HG03175 (cell line): ENCODE measurements around the gene CUX1.
"Not testable (repeated sequence)": the region's sequence is repeated elsewhere in the genome, so short reads cannot be mapped to it uniquely, and the experiment has no call there.

Experiments
- ATAC-seq: cut with Tn5 transposase; IDR thresholded peaks from one replicate; pipeline ENCODE4 v1.9.1; 2021; ENCODE audit warnings: mild to moderate bottlenecking, moderate library complexity; ENCODE audit not compliant: unreplicated experiment

The CUX1 gene

DNA sequence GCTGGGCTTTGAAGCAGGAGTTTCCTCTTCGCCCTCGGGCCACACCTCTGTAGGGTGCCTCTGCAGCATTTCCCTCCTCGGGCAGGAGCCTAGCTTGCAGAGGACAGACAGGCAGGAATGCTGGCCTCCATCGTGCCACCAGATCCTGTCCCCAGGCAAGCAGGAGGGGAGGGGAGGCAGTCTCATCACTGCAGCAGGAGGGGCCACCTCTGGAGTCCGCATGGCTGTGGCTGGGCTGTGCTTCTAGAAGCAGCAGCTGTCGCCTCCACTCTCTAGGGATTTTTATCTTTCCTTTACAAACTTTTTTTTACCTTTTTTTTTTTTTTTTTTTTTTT is 181.4 kb downstream of the CUX1 start:
- ATAC-seq, result no peak

DNA sequence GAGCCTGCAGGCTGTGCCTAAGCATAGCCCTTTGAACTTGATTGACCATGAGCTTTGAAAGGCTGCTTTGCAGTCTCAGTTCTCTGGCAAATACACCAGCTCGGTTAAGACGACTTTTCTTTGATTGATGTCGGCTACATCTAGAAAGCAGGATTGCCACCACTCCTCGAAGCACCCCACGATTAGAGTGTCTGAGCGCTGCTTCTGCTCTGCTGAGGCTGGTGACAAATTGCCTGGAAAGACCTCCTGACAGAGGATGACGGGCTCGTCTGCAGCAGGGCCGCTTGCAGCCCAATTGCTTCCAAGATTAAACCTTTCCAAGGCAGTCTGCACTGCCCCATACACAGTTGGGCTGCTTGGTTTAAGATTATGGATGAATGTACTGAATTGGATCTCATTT is 182.0 kb downstream of the CUX1 start:
- ATAC-seq, result no peak

DNA sequence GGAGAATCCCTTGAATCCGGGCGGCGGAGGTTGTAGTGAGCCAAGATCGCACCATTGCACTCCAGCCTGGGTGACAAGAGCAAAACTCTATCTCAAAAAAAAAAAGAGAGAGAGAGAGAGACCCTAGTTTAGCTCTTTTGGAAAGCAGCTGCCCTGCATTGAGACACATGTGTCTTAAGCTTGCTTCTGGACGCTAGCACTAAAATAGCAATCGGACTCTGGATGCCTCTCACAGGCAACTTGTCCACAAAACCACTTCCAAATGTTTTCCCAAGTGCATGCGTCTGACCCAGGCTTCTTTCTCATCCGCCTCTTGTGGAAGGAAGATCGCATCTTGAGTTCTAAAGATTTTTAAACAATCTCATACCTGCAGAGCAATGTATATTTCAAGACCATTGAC is 182.7 kb downstream of the CUX1 start:
- no peak for ATAC-seq

DNA sequence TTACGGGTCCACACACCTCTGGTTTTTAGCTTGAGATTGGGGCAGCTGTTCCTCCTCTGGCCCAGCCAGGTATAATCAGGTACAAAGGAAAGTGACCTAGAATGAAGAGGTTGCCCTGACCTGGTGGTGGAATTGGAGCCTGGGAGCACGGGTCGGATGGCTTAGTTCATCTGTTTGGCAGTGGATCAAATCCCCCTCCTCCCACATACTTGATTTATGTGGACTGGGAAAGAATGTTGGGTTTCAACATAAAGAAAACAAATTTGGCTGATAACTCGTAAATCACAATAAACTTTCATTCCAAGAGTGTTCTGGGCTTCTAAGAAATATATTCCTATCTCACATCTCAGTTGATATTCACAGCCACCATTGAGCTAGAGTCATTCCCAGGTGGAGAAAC is 186.8 kb downstream of the CUX1 start:
- no peak for ATAC-seq

DNA sequence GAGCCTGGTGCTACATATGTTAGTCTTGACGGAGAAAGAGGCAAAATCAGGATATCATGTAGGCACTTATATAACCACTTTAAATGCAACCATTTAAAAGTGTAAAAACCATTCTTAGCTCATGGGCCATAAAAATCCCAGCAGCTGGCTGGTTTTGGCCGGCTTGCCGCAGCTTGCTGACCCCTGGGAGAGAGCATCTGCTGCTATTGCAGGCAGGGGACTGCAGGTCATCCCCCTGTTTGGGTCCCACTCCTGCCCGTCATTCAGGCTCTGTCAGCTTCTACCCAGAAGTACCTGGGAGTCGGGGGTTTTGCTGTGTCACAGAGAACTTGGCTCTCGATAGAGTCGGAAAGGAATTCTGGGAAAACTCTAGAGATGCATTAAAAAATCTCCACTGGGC is 187.4 kb downstream of the CUX1 start:
- no peak for ATAC-seq

DNA sequence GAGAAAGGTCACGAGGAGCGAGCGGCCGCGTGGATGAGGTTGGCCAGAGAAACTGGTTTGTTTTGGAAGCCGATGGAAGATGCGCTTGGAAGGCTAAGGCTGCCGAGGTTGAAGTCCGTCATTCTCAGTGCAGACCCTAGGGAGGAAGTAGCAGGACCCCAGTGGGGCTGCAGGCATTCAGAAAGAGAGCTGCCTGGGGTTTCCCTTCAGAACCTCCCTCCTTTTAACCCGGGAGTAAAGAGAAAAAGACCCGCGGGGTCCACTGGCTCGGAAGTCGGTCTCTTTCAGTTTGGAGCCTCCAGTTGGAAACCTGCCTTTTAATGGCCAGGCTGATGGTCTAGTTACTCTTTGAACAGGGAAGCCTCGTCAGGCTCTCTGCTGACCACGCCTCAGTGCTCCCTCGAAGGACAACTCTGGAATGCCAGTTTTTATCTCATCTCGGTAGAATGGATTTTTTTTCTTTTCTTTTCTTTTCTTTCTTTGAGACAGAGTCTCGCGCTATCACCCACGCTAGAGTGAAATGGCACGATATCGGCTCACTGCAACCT is 188.6 kb downstream of the CUX1 start:
- ATAC-seq, result no peak

DNA sequence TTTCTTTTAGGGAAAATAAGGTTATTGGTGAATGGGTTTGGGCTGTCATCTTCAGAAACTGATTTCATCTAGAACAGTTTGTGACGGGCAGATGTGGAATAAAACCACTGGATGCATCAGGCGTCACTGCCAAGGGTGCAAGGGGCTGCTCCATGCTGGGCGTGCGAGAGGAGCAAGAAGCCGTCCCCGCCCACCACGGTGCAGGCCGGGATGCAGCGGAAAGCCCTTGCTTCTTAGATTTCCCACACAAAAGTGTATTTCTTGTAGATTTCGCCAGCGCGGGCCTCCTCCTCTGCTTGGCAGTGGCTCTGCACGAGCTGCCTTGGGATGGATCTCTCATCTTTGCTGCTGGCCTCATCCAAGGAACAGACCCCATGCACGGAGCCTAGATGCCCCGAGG is 189.3 kb downstream of the CUX1 start:
- ATAC-seq, result no peak

DNA sequence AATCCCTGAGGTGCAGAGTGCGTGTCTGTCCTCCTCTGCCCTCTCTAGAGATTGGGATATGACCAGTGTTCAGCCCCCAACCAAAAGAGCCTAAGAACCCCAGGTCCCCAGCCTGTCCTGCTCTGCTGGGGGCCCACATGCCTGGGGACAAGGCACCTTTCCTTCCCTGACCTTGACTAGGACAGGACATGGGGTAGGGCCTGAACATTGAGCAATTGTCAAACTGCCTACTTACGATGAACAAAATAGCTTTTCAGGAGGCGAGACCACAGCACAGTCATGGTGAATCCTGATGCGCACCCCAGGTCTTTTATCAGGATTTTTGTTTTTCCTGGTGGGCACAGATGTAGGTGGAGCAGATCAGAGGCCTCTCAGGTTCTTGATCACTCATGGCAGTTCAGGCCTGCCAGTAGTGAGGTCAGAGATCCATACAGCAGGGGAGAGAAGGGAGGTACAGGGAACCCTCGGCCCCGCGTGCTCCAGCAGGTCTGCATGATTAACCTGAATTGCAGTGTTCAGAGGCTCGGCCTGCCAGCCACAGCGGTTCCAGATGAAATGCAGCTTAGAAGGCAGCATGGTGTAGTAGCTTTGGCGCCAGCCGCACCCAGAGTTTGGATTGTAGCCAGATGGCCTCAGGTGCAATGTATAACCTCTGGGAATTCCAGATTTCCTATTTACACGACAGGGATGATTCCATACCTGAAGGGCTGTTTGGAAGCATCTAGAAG is 191.3 kb downstream of the CUX1 start:
- ATAC-seq, result no peak

DNA sequence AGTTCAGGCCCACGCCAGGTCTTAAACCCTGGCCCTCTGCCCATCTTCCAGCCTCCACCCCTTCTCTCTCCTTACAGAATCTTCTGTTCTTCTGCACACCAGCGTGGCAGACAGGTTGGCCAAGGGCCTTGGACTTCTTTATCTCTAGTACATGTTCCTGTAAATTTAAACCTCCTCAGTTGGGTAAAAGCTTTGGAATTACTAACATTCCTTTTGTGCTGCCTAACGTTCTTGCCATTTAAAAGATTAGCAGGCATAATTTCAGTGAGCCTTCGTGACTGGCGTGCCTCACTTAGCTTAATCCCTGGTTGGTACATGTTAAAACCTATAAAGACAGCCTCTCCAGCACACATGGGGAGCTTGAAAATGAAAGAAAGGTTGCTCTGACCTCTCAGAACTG is 192.2 kb downstream of the CUX1 start:
- ATAC-seq, result no peak

DNA sequence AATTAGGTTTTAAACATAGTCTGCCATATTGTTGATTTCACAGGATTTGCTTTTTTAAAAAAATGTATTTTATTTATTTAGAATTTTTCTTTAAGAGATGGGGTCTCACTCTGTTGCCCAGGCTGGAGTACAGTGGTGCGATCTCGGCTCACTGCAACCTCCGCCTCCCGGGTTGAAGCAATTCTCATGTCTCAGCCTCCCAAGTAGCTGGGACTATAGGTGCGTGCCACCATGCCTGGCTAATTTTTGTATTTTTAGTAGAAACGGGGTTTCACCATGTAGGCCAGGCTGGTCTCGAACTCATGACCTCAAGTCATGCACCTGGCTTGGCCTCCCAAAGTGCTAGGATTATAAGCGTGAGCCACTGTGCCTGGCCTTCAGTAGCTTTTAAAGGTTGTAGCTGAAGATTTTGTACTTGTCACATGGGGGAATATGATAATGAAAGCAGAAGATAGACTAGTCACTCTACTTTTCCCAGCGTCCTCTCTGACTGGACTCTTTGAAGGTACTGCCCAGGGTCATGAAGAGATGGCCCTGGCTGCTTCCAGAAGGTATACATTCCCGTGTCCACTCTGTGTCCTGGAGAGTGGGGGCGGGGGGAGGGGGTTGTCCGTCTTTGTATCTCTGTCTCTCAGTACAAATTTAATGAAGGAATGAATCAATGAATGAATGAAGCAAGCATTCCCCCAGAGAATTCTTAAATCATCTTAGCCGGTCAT is 194.8 kb downstream of the CUX1 start:
- ATAC-seq, result not testable (repeated sequence)

DNA sequence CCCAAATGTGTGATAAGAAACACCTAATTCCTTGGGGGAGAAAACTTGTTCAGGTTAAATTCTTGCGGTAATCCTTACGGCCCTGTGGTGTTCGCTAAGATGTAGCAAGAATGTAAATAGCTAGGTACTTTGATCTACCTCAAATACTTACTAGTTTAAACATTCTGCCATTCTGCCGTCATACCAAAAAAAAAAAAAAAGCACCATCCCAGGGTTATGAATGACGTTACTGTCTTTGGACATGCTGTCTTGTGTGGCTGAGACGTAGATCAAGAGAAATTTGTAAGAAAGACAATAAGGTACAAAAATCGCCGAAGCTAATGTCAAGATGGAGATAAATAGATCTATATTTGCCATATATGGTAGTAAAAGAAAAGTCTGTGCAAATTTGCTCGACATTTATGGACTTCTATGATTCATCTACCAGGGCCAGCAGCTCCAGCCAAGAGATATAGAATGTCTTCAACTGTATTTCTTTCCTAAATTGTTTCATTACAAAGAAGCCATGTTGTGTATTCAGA is 195.6 kb downstream of the CUX1 start:
- ATAC-seq, result no peak

DNA sequence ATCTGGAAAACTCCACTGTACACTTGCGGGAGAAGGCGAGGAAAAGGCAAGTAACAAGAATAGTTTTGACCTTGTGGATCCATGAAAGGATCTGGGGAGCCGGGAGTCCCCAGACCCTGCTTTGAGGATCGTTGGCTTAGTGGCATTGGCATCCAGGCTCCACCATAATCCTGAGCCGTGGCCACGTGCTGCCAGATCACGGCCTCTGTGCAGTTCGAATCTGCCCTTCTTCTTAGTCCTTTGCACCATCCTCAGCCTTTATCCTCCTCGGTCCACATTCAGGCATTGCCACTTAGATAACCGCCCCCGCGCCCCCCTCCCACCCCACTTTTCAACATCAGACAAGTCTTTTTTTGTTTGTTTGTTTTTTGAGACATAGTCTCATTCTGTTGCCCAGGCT is 201.4 kb downstream of the CUX1 start:
- no peak for ATAC-seq

DNA sequence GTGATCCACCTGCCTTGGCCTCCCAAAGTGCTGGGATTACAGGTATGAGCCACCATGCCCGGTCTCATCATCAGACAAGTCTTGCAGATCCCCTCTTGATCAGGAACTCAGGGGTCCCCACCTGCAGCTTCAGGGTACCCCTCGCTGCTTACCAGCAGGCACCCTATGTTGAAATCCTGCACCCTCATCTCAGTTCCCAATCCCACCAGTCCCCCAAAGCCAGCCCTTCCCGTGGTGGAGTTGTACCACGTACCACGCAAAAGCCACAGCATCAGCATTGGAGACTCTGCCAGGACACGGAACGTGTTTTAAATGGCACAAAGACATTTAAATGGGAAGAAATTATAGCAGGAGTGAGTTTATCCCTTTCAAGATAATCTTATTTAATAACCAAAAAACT is 202.0 kb downstream of the CUX1 start:
- no peak for ATAC-seq

DNA sequence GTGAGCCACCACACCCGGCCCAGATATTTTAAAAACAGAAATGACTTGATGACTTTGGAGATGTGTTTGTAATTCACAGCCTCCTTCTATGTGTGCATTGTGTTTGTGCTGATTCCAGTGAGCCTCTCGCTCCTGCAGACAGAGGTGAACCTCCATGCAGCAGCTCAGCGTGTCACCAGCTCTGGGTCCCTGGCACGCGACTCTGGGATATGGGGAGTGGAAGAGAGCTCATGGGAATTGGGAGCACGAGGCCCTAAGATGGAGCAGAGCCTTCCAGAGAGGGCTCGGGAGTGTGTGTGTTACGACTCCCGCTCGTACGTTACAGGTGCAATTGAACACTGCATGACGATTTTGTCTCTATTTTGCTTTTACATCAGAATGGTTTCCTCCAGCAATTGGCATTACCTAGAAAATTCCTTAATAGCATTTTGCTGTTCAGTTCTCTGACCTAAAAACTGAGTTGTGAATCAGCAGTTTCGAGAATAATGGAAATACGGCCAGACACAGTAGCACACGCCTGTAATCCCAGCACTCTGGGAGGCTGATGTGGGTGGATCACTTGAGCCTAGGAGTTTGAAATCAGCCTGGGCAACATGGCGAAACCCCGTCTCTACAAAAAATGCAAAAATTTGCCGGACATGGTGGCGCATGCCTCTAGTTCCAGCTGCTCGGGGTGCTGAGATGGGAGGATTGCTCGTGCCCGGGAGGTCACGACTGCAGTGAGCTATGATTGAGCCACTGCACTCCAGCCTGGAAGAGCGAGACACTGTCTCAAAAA is 204.6 kb downstream of the CUX1 start:
- ATAC-seq, result no peak

DNA sequence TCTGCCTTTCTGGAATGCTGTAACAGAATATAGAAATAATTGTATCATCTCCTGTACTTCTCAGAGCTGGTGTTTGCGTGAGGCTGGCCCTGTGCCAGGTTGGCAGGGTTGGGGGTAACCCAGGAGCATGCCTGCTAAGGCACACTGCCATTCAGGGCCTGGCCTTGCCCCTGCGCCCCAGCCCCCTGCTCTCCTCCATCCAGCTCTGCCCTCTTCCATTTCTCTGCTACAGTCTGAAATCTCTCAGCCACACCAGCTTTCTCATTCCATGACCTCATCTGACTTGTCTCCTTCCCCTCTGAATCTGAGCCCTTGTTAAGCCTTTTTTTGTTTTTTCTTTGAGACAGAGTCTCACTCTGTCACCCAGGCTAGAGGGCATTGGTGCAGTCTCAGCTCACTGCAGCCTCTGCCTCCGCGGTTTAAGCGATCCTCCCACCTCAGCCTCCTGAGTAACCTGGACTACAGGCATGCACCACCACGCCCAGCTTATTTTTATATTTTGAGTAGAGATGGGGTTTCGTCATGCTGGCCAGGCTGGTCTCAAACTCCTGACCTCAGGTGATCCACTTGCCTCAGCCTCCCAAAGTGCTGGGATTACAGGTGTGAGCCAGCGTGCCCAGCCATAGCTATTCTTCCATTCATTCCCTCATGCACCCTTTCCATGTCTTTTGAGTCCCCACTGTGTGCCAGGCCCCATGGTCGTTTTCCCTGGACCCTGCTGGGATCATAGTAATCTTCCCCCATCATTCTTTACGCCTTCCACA is 206.8 kb downstream of the CUX1 start:
- ATAC-seq, result no peak

DNA sequence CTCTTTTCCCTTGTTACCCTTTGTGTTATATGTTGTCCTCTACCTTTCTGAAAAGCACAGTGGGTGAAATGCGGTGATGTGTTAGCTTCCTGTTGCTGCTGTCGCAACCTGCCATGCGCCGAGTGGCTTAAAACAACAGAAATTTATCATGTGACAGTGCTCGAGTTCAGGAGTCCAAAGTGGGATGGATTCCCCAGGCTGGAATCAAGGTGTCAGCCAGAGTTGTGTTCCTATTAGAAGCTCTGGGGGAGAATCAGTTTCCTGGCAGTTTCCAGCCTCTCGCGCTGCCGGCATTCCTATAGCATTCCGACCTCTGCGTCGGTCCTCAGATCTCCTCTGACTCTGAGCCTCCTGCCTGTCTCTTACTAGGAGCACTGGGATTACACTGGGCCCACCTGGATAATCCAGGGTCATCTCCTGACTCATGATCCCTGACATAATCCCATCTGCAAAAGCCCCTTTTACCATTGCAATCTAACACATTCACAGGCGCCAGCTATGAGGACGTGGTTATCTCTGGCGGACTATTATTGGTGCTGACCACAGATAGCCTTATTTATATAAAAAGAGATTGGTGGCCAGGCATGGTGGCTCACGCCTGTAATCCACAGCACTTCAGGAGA is 207.5 kb downstream of the CUX1 start:
- ATAC-seq, result no peak

DNA sequence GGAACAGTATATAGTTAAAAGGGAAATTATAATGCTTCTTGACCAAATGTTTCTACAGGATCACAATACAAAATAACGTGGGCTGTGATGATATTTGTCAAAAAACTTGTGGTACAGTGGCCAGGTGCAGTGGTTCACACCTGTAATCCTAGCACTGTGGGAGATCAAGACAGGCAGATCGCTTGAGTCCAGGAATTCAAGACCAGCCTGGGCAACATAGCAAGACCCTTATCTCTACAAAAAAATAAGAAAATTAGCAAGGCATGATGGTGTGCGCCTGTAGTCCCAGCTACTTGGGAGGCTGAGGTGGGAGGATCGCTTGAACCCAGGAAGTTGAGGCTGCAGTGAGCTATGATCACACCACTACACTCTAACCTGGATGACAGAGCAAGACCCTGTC is 208.4 kb downstream of the CUX1 start:
- ATAC-seq, result not testable (repeated sequence)

DNA sequence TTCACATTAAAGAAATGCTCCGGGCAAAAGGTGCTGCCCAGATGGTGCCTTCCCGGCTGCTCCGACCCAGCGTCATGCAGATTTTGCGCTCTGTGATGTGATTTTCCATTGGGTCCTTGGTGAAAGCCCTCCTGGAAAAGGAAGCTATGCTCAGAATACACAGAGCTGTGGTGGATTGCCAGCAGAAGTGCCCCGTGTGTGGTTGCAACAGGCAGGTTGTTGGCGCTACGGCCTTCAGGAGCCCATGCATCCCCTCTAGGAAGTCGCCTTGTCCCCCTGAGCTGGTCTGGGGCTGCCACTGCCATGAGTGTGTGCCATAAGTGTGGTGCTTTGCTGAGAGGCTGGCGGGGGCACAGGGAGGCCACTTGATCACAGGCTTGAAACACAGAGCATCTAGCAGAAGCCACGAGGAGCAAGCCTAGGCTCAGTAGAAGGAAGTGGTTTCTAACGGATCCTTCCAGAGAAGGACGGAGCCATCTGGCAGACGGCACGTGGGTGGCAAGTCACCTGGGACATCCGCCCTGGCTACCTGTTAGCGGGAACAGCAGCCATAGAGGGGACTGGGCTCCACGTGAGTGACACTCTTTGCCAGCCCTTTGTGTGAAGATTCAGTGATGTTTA is 210.9 kb downstream of the CUX1 start:
- no peak for ATAC-seq

DNA sequence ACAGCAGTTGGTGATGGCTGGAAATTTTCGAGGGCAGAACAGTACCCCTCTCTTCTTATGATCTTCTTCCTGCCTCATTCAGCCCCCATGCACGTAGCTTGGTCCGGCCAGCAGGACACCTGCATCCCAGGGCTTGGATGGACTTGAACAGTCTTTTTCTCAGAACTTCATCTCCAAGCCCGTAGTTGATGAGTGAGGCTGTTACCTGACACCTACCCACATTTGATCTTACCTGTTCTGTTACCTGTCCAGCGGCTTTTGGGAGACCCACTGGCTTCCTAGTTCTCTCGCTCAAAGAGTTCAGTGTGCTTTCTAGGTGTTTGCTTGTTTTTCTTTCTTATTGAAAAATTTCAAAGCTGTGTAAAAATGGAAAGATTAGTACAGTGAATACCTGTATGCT is 212.2 kb downstream of the CUX1 start:
- no peak for ATAC-seq

DNA sequence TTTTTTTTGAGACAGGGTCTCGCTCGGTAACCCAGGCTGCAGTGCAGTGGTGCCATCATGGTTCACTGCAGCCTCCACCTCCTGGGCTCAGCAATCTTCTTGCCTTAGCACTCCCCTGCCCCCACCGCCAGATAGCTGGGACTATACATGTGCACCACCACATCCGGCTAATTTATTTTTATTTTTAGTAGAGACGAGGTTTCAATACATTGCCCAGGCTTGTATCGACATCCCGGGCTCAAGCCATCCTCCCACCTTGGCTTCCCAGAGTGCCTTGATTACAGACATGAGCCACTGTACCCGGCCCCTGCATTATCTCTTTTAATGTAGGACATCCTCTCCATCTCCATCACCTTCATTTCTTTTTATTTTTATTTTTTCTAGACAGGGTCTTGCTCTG is 213.3 kb downstream of the CUX1 start:
- ATAC-seq, result no peak
